ENCODE data around the gene PGLYRP2. TPM values are rescaled to one million over a fixed set of nuclear protein-coding genes. Genes with fewer than 3 reads are reported as not detected.

Gene PGLYRP2
- total and polyA plus RNA-seq, 2 of the 13 experiments (the other 11 are each of a cell fraction or from before 2014, with no cell fraction given) = 0.04 to 1.0 TPM

DNA sequence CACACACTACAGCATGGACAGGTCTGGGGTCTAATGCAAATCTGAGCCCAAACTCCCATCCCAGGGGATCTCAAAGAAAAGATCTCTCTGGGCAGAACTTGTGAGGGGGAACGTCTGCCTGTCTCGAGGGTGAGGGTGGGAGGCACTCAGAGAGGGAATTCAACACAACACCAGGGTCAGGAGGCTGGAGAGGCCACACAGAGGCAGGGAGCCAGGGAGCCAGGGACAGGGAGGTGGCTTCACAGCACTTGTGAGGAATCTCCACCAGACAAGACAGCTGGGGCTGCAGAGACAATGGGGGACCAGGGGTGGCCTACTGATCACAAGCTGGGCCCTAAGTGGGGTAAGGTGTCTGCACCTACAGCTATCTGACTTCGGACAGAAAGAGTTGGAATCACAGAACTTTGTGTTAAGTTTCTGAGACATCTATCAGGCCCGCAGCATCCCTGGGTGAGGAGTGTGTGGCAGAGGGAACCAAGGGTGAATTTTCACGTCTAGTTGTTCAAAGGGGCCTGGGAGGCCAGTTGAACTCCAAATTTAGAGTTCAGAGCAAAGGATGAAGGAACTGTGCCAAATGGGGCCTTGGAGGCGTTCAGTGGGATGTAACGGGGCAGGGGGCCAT, 47.8 kb downstream of the PGLYRP2 start (continued):
- TF ChIP-seq, protein P1, sequence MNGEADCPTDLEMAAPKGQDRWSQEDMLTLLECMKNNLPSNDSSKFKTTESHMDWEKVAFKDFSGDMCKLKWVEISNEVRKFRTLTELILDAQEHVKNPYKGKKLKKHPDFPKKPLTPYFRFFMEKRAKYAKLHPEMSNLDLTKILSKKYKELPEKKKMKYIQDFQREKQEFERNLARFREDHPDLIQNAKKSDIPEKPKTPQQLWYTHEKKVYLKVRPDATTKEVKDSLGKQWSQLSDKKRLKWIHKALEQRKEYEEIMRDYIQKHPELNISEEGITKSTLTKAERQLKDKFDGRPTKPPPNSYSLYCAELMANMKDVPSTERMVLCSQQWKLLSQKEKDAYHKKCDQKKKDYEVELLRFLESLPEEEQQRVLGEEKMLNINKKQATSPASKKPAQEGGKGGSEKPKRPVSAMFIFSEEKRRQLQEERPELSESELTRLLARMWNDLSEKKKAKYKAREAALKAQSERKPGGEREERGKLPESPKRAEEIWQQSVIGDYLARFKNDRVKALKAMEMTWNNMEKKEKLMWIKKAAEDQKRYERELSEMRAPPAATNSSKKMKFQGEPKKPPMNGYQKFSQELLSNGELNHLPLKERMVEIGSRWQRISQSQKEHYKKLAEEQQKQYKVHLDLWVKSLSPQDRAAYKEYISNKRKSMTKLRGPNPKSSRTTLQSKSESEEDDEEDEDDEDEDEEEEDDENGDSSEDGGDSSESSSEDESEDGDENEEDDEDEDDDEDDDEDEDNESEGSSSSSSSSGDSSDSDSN (CRISPR knock-in tag; IDR thresholded peaks at IDR 0.05) = 0 out of 2 replicates have a peak, but pooled peaks have one; percentile 19
- TF ChIP-seq, protein P2, sequence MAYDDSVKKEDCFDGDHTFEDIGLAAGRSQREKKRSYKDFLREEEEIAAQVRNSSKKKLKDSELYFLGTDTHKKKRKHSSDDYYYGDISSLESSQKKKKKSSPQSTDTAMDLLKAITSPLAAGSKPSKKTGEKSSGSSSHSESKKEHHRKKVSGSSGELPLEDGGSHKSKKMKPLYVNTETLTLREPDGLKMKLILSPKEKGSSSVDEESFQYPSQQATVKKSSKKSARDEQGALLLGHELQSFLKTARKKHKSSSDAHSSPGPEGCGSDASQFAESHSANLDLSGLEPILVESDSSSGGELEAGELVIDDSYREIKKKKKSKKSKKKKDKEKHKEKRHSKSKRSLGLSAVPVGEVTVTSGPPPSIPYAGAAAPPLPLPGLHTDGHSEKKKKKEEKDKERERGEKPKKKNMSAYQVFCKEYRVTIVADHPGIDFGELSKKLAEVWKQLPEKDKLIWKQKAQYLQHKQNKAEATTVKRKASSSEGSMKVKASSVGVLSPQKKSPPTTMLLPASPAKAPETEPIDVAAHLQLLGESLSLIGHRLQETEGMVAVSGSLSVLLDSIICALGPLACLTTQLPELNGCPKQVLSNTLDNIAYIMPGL (CRISPR knock-in tag; IDR thresholded peaks at IDR 0.05; ENCODE audit: borderline replicate concordance in 1 of 2, low read depth in 1 of 2) = no peak
- TF ChIP-seq ESRRA (CRISPR knock-in tag; IDR thresholded peaks at IDR 0.05; ENCODE audit: low read depth) (no peak), SNAPC2 (CRISPR knock-in tag; IDR thresholded peaks at IDR 0.05) (no peak), NFE2L2 (IDR thresholded peaks at IDR 0.05; ENCODE audit: low read length) (no peak), ZNF652 (CRISPR knock-in tag; IDR thresholded peaks at IDR 0.05; ENCODE audit: borderline replicate concordance, low read depth) (no peak), HDAC1 (CRISPR knock-in tag; IDR thresholded peaks at IDR 0.05) (no peak), ZNF841 (CRISPR knock-in tag; IDR thresholded peaks at IDR 0.05; ENCODE audit: borderline replicate concordance) (no peak), IRX3 (CRISPR knock-in tag; IDR thresholded peaks at IDR 0.05; ENCODE audit: borderline replicate concordance, low read depth) (no peak), ZNF891 (CRISPR knock-in tag; IDR thresholded peaks at IDR 0.05) (0 out of 2 replicates have a peak, but pooled peaks have one; percentile 69), NPAS2 (CRISPR knock-in tag; IDR thresholded peaks at IDR 0.05; ENCODE audit: borderline replicate concordance) (no peak), KAT2B (IDR thresholded peaks at IDR 0.05; ENCODE audit: borderline replicate concordance, low read depth, low read length) (no peak), SRY (CRISPR knock-in tag; IDR thresholded peaks at IDR 0.05) (0 out of 2 replicates have a peak, but pooled peaks have one; percentile 34), ZFAT (CRISPR knock-in tag; conservative IDR thresholded peaks at IDR 0.05) (no peak)
- TF ChIP-seq, protein P3, sequence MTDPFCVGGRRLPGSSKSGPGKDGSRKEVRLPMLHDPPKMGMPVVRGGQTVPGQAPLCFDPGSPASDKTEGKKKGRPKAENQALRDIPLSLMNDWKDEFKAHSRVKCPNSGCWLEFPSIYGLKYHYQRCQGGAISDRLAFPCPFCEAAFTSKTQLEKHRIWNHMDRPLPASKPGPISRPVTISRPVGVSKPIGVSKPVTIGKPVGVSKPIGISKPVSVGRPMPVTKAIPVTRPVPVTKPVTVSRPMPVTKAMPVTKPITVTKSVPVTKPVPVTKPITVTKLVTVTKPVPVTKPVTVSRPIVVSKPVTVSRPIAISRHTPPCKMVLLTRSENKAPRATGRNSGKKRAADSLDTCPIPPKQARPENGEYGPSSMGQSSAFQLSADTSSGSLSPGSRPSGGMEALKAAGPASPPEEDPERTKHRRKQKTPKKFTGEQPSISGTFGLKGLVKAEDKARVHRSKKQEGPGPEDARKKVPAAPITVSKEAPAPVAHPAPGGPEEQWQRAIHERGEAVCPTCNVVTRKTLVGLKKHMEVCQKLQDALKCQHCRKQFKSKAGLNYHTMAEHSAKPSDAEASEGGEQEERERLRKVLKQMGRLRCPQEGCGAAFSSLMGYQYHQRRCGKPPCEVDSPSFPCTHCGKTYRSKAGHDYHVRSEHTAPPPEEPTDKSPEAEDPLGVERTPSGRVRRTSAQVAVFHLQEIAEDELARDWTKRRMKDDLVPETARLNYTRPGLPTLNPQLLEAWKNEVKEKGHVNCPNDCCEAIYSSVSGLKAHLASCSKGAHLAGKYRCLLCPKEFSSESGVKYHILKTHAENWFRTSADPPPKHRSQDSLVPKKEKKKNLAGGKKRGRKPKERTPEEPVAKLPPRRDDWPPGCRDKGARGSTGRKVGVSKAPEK (CRISPR knock-in tag; IDR thresholded peaks at IDR 0.05; ENCODE audit: borderline replicate concordance) = no peak
- TF ChIP-seq, protein P4, sequence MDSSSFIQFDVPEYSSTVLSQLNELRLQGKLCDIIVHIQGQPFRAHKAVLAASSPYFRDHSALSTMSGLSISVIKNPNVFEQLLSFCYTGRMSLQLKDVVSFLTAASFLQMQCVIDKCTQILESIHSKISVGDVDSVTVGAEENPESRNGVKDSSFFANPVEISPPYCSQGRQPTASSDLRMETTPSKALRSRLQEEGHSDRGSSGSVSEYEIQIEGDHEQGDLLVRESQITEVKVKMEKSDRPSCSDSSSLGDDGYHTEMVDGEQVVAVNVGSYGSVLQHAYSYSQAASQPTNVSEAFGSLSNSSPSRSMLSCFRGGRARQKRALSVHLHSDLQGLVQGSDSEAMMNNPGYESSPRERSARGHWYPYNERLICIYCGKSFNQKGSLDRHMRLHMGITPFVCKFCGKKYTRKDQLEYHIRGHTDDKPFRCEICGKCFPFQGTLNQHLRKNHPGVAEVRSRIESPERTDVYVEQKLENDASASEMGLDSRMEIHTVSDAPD (CRISPR knock-in tag; IDR thresholded peaks at IDR 0.05) = no peak
- TF ChIP-seq, protein P5, sequence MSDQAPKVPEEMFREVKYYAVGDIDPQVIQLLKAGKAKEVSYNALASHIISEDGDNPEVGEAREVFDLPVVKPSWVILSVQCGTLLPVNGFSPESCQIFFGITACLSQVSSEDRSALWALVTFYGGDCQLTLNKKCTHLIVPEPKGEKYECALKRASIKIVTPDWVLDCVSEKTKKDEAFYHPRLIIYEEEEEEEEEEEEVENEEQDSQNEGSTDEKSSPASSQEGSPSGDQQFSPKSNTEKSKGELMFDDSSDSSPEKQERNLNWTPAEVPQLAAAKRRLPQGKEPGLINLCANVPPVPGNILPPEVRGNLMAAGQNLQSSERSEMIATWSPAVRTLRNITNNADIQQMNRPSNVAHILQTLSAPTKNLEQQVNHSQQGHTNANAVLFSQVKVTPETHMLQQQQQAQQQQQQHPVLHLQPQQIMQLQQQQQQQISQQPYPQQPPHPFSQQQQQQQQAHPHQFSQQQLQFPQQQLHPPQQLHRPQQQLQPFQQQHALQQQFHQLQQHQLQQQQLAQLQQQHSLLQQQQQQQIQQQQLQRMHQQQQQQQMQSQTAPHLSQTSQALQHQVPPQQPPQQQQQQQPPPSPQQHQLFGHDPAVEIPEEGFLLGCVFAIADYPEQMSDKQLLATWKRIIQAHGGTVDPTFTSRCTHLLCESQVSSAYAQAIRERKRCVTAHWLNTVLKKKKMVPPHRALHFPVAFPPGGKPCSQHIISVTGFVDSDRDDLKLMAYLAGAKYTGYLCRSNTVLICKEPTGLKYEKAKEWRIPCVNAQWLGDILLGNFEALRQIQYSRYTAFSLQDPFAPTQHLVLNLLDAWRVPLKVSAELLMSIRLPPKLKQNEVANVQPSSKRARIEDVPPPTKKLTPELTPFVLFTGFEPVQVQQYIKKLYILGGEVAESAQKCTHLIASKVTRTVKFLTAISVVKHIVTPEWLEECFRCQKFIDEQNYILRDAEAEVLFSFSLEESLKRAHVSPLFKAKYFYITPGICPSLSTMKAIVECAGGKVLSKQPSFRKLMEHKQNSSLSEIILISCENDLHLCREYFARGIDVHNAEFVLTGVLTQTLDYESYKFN (CRISPR knock-in tag; conservative IDR thresholded peaks at IDR 0.05) = no peak
